Right lobe of liver (tissue), 6 donors: ENCODE data around the gene USE1. TPM values are rescaled to one million over a fixed set of nuclear protein-coding genes. Genes with fewer than 3 reads are reported as not detected.

Experiments used
- ATAC-seq, 4 donors: fragments of 200-7000 bp; cut with Tn5 transposase; one replicate each; pipeline ENCODE4 v1.9.1; 2020; ENCODE audit warnings: mild to moderate bottlenecking in 4 of 4, moderate library complexity in 4 of 4
- DNase-seq, 3 donors: peaks; one replicate each; pipeline ENCODE4 v3.0.0-alpha.2; 2020
- H3K27ac ChIP-seq, 3 donors: fragments of 200-600 bp; one replicate each; pipeline ENCODE4 v1.8.0; 2022
- H3K27me3 ChIP-seq, 2 donors: fragments of 200-600 bp; one replicate each; pipeline ENCODE4 v1.8.0; 2022
- H3K36me3 ChIP-seq, 4 donors: fragments of 200-600 bp; sonication (generic) in 1 of 4; one replicate each; pipeline versions ENCODE4 v1.5.1 to v1.8.0; 2017 to 2022; ENCODE audit warnings: control low read depth in 1 of 4
- H3K4me1 ChIP-seq, 4 donors: fragments of 200-600 bp; sonication (generic) in 1 of 4; one replicate each; pipeline versions ENCODE4 v1.5.1 to v1.8.0; 2017 to 2022; ENCODE audit warnings: control low read depth in 1 of 4
- H3K4me3 ChIP-seq, 3 donors: fragments of 200-600 bp; one replicate each; pipeline ENCODE4 v1.8.0; 2022
- H3K9me3 ChIP-seq, 4 donors: fragments of 200-600 bp; sonication (generic) in 1 of 4; one replicate each; pipeline versions ENCODE4 v1.5.1 to v1.8.0; 2017 to 2022; ENCODE audit warnings: control low read depth in 1 of 4
- CTCF ChIP-seq, 4 donors: fragments of 200-600 bp in 3 of 4; fragments of 450-650 bp in 1 of 4; IDR thresholded peaks; one replicate each; pipeline versions ENCODE4 v1.5.1 to v1.8.0; 2016 to 2022; ENCODE audit warnings: antibody characterized with exemption in 4 of 4, mild to moderate bottlenecking in 2 of 4
- POLR2A ChIP-seq: fragments of 450-650 bp; IDR thresholded peaks from one replicate; pipeline ENCODE4 v1.6.1; 2017; ENCODE audit warnings: antibody characterized with exemption, mild to moderate bottlenecking
- WGBS: methylation state at CpG from one replicate; pipeline ENCODE4 v1.1.6; 2018; ENCODE audit warnings: low coverage, low lambda C conversion rate; ENCODE audit not compliant: insufficient coverage; ENCODE audit errors: missing lambda C conversion rate; 5-methylcytosine and 5-hydroxymethylcytosine counted together
- intact Hi-C, 2 donors: fragments of 100-400 bp; cut with DNase I; formaldehyde crosslinking; loops; one replicate each; pipeline versions ENCODE4 v1.11.2 to v1.14.1; 2022
- total RNA-seq, 6 experiments: library from RNA; depleted of rRNA in 2 of 6; stranded (reverse); fragments of >200 nt in 2 of 6; fragmentation: NEBNext Ultra II Directional in 3 of 6; extraction: Animal tissue kit (Norgen Biotek cat#: 25700) in 3 of 6; gene quantifications; one replicate each; pipeline versions ENCODE4 v1.1.0 to v1.2.4, GENCODE V29; 2016 to 2023
- donor health status: DM: no; HTN: yes; CAD: no.
- donor health status: DM: no; HTN: no; CAD: no.
- donor health status: DM: no; HTN: no; CAD: no.
- donor health status: DM: no; HTN: yes; CAD: no.
- donor health status: DM: no; HTN: yes; CAD: no.

The USE1 gene
- total RNA-seq, 6 experiments from 2014 or later = 13.5 to 20.3 (median 18.6) TPM

- H3K27ac ChIP-seq = no peak overlapping the region
- no peak for ATAC-seq
- H3K36me3 ChIP-seq = peaks cover 0 to 32% (median 6%) of the 10 kb centered on the region in 4 donors
- H3K27me3 ChIP-seq = no peaks in the 10 kb centered on the region
- intact Hi-C loops = no loop called here
- WGBS = no CpG with 5 or more reads among the region's 3 CpGs
- no peak for DNase-seq
- H3K9me3 ChIP-seq = no peaks in the 10 kb centered on the region
- no peak overlapping the region for H3K4me3 ChIP-seq
- TF ChIP-seq CTCF (IDR thresholded peaks at IDR 0.05) = no peak
- H3K4me1 ChIP-seq = peaks cover 0 to 18% (median 6%) of the 10 kb centered on the region in 4 donors
Observed at GRCh38 chr19:17229890-17230289, 14.7 kb downstream of the USE1 start.

GRCh38 chr19:17232258-17232657 lies 17.1 kb downstream of the USE1 start:
- no peak for DNase-seq
- no peak for ATAC-seq
- intact Hi-C loops = no loop called here
- TF ChIP-seq POLR2A = no peak
- TF ChIP-seq CTCF (IDR thresholded peaks at IDR 0.05) = no peak
- Histone ChIP-seq H3K4me1 (peaks cover 0 to 28% (median 5%) of the 10 kb centered on the region in 4 donors), H3K27me3 (no peaks in the 10 kb centered on the region), H3K36me3 (peaks cover 0 to 37% (median 6%) of the 10 kb centered on the region in 4 donors), H3K4me3 (no peak overlapping the region), H3K27ac (no peak overlapping the region), H3K9me3 (no peaks in the 10 kb centered on the region)
- 94% methylated on average over 21 of the region's 25 CpGs for WGBS

DNA sequence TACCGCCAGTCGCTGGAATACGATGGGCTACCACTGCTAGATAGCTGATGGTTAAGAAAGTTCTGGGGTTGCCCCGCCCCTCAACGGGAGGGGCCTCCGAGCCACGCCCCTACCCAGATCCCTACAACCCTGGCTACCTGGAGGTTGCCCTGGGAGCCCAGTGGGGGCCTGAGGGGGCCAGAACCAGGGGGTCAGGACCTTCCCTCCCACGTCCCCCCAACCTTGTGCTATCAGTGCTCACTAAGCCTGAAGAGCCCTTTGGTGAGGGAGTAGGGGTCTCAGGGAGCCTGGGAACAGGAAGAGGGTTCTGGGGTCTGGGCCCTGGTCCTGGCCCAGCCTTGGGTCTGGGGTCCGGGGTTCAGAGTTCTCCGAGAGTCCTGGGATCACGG lies 19.7 kb downstream of the USE1 start:
- intact Hi-C loops = no loop called here
- ATAC-seq = peak; percentile 70 to 76 (median 74)
- no peaks in the 10 kb centered on the region for H3K27me3 ChIP-seq
- peak overlapping the region in 2 of 3 donors; percentile 36 to 58 for H3K4me3 ChIP-seq
- WGBS = 20% methylated on average over 8 of the region's 11 CpGs
- no peaks in the 10 kb centered on the region for H3K9me3 ChIP-seq
- TF ChIP-seq CTCF (IDR thresholded peaks at IDR 0.05) = no peak
- no peak for TF ChIP-seq POLR2A
- peak in 2 of 3 donors; percentile 57 to 71 for DNase-seq
- peaks cover 0 to 39% (median 8%) of the 10 kb centered on the region in 4 donors for H3K4me1 ChIP-seq
- H3K36me3 ChIP-seq = peaks cover 0 to 38% (median 11%) of the 10 kb centered on the region in 4 donors
- H3K27ac ChIP-seq = peak overlapping the region in 2 of 3 donors; percentile 29 to 53

GRCh38 chr19:17235300-17235970 lies 20.3 kb downstream of the USE1 start:
- no peaks in the 10 kb centered on the region for H3K9me3 ChIP-seq
- ATAC-seq (peak; percentile 15 to 75 (median 59)), DNase-seq (peak in 2 of 3 donors; percentile 76 to 80)
- WGBS = 12% methylated on average over 17 of the region's 80 CpGs
- peaks cover 0 to 45% (median 11%) of the 10 kb centered on the region in 4 donors for H3K4me1 ChIP-seq
- peaks cover 0 to 35% (median 11%) of the 10 kb centered on the region in 4 donors for H3K36me3 ChIP-seq
- TF ChIP-seq CTCF (IDR thresholded peaks at IDR 0.05) (peak; percentile 15 to 46 (median 30)), POLR2A (no peak)
- H3K27me3 ChIP-seq = no peaks in the 10 kb centered on the region
- peak overlapping the region in 2 of 3 donors; percentile 29 to 53 for H3K27ac ChIP-seq
- H3K4me3 ChIP-seq = peak overlapping the region; percentile 36 to 58 (median 38)
- intact Hi-C loops = no loop called here
